HG03571 (cell line): ENCODE measurements around the gene FRMD3.
"Not testable (repeated sequence)": the region's sequence is repeated elsewhere in the genome, so short reads cannot be mapped to it uniquely, and the experiment has no call there.

Experiments
- ATAC-seq: cut with Tn5 transposase; IDR thresholded peaks from one replicate; pipeline ENCODE4 v1.9.1; 2021; ENCODE audit not compliant: unreplicated experiment

Gene FRMD3

GRCh38 chr9:83401328-83401900, 136.8 kb downstream of the FRMD3 start:
- no peak for ATAC-seq

DNA sequence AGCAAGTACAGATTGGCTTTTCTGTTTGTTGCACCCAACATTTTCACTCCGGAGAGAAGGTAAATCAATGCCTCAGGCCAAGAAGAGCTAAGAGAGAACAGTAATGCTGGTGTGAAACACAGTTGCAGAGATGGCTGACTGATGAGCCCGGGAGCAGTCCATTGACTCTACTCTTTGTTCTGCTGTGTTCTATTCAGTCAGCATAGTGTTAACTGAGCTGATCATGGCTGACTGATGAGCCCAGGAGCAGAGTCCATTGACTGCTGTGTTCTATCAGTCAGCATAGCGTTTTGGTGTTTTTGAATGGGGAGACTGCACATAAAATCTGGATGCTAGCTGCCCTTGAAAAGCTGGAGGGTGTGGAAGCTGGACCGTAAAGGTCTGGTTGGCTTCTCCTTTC, 141.4 kb downstream of the FRMD3 start:
- ATAC-seq = no peak

DNA sequence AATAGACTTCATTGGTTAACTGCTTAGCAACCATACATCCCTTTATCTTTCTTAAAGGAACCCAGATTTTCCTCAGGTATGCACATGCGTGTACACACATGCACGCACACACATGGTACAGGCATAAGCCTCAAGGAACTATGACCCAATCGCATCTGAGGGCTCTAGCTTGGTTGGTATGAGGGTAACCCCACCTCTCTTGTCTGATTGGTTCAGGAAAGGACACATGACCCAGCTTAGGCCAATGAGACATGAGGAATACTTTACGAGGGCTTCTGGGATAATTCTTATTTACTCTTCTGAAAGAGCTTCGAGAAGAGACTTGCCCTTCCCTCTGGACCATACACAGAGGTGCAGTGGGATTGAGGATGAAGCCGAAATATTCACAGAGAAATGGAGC, 141.9 kb downstream of the FRMD3 start:
- no peak for ATAC-seq

DNA sequence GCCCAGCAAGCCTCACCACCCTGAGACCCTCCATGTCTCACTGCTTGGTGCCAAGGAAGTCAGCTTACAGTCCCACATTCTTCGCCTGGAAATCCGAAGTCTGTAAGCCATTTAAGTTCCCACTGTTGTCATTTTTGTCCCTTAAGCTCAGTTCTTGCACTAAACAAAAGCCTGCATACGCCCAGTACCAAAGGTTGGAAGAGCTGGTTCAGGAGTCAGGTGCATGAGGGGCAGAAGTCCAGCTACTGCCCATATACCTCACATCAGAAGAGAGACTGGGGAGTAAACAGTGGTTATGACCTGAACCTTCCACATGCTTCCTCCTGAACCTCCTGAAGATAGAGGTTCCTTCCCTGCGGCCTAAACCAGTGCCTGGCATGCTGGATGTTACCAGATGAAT, 146.0 kb downstream of the FRMD3 start:
- no peak for ATAC-seq

- no peak for ATAC-seq
Observed at GRCh38 chr9:83388346-83388745, 149.9 kb downstream of the FRMD3 start.

DNA sequence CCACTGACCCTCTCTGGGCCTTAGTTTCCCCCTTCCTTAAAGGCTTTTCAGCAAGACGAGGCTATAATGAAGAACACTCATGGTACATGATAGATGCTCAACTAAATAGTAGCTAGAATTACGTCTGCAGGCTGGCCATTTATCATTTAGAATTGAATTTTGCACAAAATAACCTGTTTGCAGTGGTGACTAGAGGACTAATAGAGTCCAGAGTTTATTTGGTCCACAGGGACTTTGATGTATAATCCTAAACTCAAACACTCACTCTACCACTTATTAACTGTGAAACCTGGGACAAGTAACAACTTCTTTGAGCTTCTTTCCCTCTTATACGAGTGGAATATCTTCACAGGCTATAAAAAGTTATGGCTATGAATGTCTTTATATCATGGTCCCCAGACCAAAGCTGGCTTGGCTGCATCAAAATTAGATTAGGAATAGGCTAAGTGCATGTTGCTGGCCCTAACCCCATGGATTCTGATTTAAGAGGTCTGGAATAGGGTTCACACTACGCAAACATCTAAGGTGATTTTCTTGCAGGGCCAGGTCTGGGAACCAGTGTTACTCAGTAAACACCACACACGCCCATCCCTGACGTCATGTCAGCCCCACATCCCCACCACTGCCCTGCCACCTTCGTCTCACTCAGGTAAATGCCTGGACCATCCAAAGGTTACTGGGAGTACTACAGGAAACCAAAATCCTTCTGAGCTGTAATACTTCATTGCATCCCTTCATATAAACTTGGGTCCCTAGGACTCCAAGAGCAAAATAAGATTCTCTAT, 150.6 kb downstream of the FRMD3 start:
- no peak for ATAC-seq

- ATAC-seq = no peak
Observed at GRCh38 chr9:83385317-83385716, 152.9 kb downstream of the FRMD3 start.

DNA sequence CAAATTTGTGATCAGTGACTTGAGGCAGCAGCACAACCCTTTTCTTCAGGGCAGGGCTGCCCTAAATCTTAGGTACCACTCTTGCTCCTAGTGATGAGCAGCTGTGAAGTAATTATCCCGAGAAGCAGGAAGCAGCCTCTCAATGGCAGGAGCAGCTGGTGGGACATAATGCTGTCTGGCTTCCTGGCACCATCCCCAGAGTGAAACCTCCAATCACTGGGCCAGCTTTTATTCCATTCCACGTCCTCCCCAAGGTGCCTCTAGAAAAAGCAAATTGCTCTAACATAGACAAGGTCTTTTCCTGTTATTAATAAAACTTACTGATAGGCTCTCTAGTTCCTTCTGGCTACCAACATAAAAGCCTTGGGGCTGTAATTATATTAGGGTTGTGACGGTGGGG, 154.0 kb downstream of the FRMD3 start:
- no peak for ATAC-seq

GRCh38 chr9:83383034-83383433, 155.2 kb downstream of the FRMD3 start:
- ATAC-seq = no peak

GRCh38 chr9:83382421-83382820, 155.8 kb downstream of the FRMD3 start:
- ATAC-seq = no peak

GRCh38 chr9:83379045-83379444, 159.2 kb downstream of the FRMD3 start:
- no peak for ATAC-seq

- no peak for ATAC-seq
Observed at GRCh38 chr9:83372957-83373356, 165.2 kb downstream of the FRMD3 start.

GRCh38 chr9:83367326-83367725, 170.9 kb downstream of the FRMD3 start:
- no peak for ATAC-seq

DNA sequence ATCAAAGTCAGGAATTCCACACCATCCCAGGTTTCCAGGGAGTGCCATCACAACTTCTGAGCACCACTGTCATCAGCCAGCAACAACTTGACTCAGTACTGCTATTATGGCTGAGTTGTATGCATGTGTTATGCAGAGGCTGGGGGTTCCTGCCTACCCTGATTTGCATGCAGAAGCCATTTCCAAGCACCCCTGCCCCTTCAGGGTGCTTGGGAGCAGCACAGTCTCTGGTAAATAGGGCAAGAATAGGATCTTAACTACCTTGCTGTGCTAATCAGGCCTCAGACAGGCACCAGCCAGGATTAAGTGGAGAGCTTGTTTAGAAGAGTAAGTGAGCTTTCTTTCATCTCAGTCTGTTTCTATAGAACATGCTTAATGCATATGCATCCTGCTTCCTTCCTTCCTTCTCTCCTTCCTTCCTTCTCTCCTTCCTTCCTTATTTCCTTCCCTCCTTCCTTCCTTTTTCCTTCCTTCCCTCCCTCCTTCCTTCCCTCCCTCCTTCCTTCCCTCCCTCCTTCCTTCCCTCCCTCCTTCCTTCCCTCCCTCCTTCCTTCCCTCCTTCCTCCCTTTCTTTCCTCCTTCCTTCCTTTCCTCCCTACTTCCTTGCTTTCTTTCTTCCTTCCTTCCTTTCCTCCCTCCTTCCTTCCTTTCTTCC, 175.7 kb downstream of the FRMD3 start:
- ATAC-seq = no peak

GRCh38 chr9:83359039-83359438, 179.2 kb downstream of the FRMD3 start:
- no peak for ATAC-seq

- not testable (repeated sequence) for ATAC-seq
Observed at GRCh38 chr9:83358493-83358892, 179.7 kb downstream of the FRMD3 start.

- ATAC-seq = no peak
Observed at GRCh38 chr9:83355729-83356151, 182.5 kb downstream of the FRMD3 start.

GRCh38 chr9:83355024-83355444, 183.2 kb downstream of the FRMD3 start:
- no peak for ATAC-seq

DNA sequence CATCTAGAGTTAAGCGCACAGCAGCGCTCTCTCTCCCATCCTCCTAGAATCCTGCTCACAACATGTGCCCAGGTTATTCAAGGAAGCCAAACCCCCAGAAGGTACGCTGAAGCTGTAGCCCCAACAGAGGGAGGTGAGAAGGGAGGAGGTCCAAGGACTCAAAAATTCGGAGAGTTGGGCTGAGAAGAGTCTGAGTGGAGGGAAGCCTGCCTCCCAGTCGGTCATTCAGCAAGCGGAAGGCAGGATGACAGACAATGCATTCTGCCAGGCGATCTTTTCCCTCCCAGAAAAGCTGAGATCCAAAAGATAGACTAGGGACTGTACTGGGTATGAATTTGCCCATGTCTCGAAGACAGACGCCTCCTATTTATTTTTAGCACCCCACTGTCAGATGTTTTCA, 189.2 kb downstream of the FRMD3 start:
- no peak for ATAC-seq

DNA sequence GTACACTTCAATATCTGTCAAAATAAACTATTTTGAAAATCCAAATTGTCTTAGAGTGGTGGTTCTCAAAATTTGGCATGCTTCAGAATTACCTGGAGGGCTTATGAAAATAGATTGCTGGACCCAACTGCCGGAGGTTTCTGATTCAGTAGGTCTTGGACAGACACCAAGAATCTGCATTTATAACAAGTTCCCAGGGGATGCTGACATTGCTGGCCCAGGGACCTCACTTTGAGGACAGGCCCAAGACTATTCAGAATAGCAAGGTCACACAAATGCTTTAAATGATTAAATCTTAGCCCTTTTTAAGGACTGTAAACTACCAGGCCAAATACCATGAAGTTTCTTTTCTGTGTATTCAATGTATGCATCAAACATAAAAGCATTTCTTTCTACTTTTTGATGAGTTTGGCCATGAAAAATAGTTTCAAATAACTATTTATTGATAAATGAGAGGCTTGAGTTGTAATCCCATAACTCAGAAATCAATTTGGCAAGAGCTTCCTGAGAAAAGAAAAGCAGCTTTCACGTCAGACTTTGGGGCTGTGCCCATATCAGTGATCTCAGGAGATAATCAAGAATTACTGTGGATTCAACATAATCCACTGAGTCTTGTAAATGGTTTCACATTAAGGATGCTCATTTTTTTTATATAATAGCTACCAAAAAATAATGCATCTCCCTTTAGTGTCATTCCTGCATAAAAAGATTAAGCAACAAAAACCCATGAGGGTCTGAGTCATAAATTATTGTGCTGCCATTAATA, 191.4 kb downstream of the FRMD3 start:
- ATAC-seq = no peak

DNA sequence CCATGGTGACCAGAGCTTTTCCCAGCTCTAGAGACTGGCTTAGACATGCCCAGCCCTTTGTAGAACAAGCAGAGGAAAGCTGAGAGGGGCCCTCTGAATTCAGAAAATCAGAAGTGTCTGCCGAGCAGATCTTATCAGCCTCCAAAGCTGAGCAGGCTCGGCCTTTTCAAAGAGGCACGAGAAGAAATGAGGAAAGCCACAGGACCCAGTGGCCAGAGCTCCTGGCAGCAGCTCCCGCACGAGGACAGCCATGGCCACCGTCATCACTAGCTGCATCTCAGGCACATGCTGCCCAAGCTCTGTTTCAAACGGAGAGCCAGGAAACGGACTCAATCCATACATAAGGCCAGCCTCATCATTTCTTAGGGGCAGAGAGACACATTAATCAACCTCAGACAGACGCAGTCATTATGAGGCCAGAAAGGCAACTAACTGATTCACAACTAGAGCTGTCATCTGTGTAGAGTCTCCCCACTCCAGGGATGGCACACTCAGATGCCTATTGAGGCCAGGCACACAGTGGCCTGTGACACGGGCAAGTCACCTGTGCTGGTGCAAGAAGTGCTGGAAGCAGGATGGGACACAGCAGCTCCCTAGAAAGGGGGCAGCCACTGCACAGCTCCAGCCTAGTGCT, 194.7 kb downstream of the FRMD3 start:
- no peak for ATAC-seq
